GM21737 (cell line): ENCODE data around the gene ARMC6.
"Not testable (repeated sequence)": the region's sequence is repeated elsewhere in the genome, so short reads cannot be mapped to it uniquely, and the experiment has no call there.

Source experiments
- ATAC-seq: cut with Tn5 transposase; IDR thresholded peaks from one replicate; pipeline ENCODE4 v1.9.1; 2021; ENCODE audit warnings: mild to moderate bottlenecking, moderate library complexity; ENCODE audit not compliant: unreplicated experiment

ARMC6 gene

GRCh38 chr19:19022380-19022961 lies 10.9 kb upstream of the ARMC6 start:
- ATAC-seq, result no peak

DNA sequence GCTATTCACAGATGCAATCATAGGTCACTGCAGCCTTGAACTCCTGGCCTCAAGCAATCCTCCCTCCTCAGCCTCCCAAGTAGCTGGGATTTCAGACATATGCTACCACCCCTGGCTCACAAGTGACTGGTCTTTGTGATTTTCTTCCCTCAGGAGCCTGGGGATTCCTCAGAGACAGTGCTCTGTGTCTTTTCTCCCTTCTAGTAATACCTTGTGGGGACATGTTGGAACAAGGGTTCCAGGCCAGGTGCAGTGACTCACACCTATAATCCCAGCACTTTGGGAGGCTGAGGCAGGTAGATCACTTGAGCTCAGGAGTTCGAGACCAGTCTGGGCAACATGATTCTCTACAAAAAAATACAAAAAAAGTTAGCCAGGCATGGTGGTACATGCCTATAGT lies 10.0 kb upstream of the ARMC6 start:
- not testable (repeated sequence) for ATAC-seq

DNA sequence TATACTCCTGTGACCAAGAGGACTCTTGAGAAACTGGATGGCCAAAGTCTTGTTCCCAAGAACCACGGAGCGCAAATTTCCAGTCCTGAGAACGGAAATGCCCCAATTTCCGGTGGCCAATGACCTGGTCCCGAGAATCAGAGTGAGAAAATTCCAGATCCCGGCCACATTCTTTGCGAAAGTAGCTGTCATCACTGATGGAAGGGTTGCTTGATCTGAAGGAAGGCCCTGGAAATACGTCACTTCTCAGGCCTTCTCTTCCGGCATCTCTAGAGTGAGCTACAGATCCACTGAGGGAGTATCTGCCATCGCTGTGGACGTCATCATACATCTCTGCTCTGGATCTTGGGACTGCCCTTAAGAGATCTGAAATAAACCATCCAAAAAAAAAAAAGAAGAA lies 7.5 kb upstream of the ARMC6 start:
- no peak for ATAC-seq

DNA sequence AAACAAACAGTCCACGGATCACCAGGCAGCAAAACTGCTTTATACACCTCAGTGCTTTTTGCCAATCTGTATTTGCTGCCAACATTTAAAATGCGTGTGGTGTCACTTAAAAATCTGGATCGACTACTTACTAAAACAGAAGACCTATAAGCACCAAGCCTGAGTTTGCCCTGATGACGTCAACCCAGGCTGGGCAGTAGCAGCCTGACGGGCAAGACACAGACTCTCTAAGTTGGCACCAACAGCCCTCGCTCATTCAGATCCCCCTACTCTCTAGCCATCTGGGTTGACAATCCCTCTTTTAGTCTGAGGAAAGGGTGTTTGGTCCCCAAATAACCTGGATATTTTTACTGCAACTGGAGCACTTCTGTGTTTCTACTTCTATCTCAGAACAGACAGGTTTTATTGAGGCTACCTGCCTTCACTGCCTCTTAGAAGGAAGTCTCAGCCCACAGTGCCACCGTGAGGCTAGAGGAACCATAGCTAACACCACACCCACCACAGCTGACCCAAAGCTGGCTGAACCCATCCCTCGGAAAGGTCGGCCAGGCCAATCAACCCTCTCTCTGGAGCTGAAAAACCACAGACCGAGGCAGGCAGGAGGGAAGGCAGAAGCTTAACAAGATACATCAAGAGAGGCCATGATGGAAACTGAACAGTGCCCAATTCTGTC lies 7.0 kb upstream of the ARMC6 start:
- no peak for ATAC-seq

GRCh38 chr19:19027228-19027627 lies 6.2 kb upstream of the ARMC6 start:
- ATAC-seq, result no peak

DNA sequence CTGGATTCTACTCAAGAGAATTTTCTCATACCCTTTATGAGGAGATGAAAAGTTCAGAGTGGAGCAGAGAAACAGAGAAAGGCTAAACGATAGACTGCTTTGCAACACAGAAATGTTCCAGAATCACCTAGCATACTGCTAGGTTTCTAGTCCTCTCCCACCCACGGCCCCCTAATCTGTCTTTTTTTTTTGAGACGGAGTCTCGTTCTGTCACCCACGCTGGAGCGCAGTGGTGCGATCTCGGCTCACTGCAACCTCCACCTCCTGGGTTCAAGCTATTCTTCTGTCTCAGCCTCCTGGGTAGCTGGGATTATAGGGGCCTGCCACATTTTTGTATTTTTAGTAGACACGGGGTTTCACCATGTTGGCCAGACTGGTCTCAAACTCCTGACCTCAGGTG lies 4.9 kb upstream of the ARMC6 start:
- no peak for ATAC-seq

GRCh38 chr19:19031891-19032290 lies 1.5 kb upstream of the ARMC6 start:
- no peak for ATAC-seq

DNA sequence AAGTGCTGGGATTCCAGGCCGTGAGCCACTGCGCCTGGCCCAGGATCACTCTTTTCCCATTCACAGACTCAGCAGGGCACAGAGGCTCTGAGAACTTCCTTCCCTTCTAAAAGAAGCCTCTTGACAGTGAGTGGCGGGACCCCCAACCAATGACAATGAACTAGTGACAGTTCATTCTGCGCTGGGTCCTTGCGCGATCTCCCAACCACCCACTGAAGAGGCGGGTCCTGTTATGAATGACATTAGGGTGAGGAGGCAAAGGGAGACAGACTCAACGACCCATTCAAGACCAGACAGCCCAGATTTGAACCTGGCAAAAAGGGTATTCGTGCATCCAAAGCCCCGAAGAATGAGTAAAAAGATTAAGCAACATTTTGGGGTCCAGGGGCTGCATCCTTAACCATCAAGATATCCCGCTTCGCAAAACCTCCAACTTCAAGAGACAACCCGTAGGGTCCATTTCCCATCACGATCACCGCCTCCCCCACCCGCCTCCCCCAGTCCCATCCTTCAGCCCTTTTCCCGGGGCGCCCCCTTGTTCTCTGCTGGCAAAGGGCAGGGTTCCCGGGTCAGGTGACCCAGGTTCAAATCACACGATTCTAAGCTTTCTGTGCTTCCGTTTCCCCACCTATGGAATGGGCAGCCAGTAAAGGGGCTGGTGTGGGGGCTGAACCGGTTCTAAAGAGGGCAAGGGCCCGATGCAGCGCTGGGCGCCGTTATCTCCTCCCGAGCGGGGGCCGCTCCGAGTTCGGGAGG lies 805 bp upstream of the ARMC6 start:
- peak; percentile 44 for ATAC-seq

DNA sequence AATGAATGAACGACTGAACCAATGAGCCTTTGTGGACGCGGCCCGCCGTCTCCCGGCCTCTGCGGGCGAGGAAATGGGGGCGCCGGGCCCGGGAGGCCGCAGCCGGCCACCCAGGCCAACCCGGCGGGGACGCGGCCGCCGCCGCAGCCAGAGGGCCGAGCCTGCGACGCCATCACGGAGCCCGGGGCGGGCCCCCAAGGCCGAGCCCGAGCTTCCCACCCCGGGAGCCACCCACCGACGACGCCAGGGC lies 302 bp upstream of the ARMC6 start:
- ATAC-seq, result no peak

- ATAC-seq, result peak; percentile 37
Observed at GRCh38 chr19:19034204-19034624, 811 bp downstream of the ARMC6 start.

DNA sequence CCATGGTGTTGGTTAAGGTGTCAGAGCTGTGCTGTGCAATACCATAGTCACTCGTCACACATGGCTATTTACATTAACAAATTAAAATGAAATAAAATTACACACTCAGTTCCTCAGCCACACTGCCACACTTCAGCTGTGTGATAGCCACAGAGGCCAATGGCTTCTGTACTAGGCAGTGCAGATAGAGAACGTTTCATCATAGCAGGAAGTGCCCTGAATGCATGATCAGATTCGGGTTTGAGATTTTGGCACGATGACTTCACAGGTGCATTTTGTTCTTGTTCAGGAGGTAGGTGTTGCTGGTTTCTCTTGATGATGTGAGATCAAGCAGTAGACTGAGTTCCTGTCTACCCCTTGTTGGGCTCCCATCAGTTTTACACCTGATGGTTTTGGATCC lies 6.5 kb downstream of the ARMC6 start:
- ATAC-seq, result no peak

- ATAC-seq, result no peak
Observed at GRCh38 chr19:19040417-19040816, 7.0 kb downstream of the ARMC6 start.

GRCh38 chr19:19042732-19043280 lies 9.4 kb downstream of the ARMC6 start:
- ATAC-seq, result no peak

GRCh38 chr19:19043481-19043880 lies 10.1 kb downstream of the ARMC6 start:
- no peak for ATAC-seq

- no peak for ATAC-seq
Observed at GRCh38 chr19:19043881-19044280, 10.5 kb downstream of the ARMC6 start.

DNA sequence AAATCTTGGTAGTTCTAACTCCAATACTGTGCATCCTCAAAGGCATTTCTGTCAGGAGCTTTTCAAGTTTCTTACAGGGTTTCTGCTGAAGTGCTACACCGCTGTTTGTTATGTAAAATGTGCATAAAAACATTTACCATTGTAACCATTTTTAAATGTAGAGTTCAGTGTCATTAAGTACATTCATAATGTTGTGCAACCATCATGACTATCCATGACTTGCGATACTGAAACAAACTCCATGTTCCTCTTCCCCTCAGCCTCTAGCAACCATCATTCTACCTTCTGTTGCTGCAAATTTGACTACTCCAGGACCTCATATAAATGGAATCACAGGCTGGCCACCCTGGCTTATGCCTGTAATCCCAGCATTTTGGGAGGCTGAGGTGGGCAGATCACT lies 16.0 kb downstream of the ARMC6 start:
- ATAC-seq, result no peak

GRCh38 chr19:19050104-19050503 lies 16.7 kb downstream of the ARMC6 start:
- ATAC-seq, result no peak

DNA sequence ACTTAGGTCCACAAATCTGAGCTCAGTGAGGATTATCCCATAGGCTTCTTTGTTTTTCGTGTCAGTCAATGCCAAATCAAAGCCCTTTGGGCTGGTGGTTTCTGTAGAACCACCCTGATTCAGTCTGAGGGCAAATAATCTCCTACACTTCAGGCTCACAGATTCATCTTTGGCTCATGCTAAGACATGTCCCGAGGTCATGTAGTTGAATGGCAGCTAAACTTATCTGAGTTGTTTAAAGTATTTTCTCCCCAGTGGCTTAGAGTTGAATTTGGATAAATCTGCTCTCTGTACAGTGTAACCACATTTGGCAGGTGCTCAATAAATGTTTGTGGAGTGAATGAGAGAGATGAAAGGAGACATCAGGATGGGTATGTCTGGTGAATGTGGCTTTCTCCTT lies 17.3 kb downstream of the ARMC6 start:
- ATAC-seq, result no peak

DNA sequence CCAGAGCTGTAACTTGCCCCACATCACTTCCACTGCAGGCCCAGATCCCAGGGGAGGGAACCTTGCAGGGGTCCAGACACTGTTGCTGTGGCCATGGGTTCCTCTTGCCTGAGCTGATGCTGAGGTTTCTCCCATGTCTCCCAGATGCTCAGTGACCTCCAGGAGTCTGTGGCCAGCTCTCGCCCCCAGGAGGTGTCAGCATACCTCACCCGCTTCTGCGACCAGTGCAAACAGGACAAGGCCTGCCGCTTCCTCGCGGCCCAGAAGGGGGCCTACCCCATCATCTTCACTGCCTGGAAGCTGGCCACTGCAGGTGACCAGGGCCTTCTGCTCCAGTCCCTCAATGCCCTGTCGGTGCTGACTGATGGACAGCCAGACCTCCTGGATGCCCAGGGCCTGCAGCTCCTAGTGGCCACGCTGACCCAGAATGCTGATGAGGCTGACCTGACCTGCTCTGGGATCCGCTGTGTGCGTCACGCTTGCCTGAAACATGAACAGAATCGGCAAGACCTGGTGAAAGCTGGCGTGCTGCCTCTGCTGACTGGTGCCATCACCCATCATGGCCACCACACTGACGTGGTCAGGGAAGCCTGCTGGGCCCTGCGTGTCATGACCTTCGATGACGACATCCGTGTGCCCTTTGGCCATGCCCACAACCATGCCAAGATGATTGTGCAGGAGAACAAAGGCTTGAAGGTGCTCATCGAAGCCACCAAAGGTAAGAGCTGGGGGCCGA lies 18.2 kb downstream of the ARMC6 start:
- ATAC-seq, result no peak

- no peak for ATAC-seq
Observed at GRCh38 chr19:19052921-19053320, 19.5 kb downstream of the ARMC6 start.

GRCh38 chr19:19053508-19054314 lies 20.3 kb downstream of the ARMC6 start:
- no peak for ATAC-seq
